Urinary bladder (tissue), 4 donors: ENCODE measurements around the gene ACSF3. TPM values are rescaled to one million over a fixed set of nuclear protein-coding genes. Genes with fewer than 3 reads are reported as not detected.
"Not testable (repeated sequence)": the region's sequence is repeated elsewhere in the genome, so short reads cannot be mapped to it uniquely, and the experiment has no call there.

Source experiments
- DNase-seq: peaks from one replicate; pipeline ENCODE4 v3.0.0-alpha.2; 2015; ENCODE audit errors: extremely low spot score
- H3K27ac ChIP-seq: one replicate; pipeline ENCODE4 v1.5.1; 2013; ENCODE audit warnings: low read depth, mild to moderate bottlenecking, moderate library complexity
- H3K36me3 ChIP-seq: one replicate; pipeline ENCODE4 v1.6.1; 2013; ENCODE audit warnings: mild to moderate bottlenecking, moderate library complexity; ENCODE audit not compliant: insufficient read depth
- H3K4me1 ChIP-seq: one replicate; pipeline ENCODE4 v1.6.1; 2013; ENCODE audit warnings: mild to moderate bottlenecking, moderate library complexity; ENCODE audit not compliant: insufficient read depth
- H3K4me3 ChIP-seq: one replicate; pipeline ENCODE4 v1.5.1; 2013; ENCODE audit warnings: low read depth, low read length
- WGBS: extraction: QIAGEN DNeasy Blood & Tissue Kit; methylation state at CpG from one replicate; pipeline ENCODE4 v1.1.7; 2013; 5-methylcytosine and 5-hydroxymethylcytosine counted together
- polyA plus RNA-seq: library from polyadenylated mRNA; stranded (reverse); fragments of 200-250 nt; gene quantifications from one replicate; pipeline ENCODE4 v1.2.3, GENCODE V29; 2013
- total RNA-seq: library from RNA; depleted of rRNA; stranded (reverse); fragments of >200 nt; gene quantifications from one replicate; pipeline ENCODE4 v1.2.3, GENCODE V29; 2014
- donor health status: healthy with polysubstance abuse.
- donor health status: healthy.

ACSF3 gene
- total and polyA plus RNA-seq, 2 donors: 19.1 to 19.7 TPM

DNA sequence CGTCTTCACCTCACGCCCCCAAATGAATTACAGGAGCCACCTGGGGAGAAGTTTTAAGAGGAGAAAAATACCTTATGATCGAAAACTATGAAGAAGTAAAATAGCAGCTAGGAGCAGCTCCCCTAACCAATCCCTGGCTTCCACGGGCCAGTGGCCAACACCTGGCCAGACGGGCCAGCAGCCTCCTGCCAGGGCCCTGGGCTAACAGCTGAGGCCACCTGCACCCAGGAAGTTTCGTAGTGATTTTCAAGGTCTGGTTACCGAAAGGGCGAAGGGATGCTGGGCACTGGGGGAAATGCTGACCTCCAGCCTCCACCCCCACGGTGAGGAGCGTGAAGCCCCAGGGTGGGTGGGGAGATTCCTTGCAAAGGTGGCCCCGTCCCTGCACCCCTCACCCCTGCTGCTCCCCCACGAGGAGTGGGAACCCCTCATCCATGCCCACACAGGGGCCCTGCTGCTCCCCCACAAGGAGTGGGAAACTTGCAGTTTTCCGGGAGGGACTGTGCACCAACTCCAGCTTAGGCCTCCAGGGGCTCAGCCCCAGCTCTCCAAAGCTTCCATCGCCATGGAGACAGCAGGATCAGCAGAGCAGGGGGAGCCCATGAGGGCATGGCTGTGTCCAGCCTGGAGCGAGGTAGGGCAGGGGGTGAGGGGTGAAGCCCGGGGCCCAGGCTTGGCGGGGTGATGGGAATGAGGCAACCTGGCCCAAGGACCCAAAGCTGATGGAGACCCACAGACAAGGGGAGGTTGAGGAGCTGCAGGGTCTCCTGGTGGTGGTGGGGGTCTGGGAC, 31.9 kb upstream of the ACSF3 start:
- Histone ChIP-seq H3K36me3 (no peaks in the 10 kb centered on the region), H3K4me3 (no peak overlapping the region), H3K27ac (no peak overlapping the region), H3K4me1 (no peaks in the 10 kb centered on the region)
- WGBS: 62% methylated on average over 17 of the region's 17 CpGs
- DNase-seq: no peak

DNA sequence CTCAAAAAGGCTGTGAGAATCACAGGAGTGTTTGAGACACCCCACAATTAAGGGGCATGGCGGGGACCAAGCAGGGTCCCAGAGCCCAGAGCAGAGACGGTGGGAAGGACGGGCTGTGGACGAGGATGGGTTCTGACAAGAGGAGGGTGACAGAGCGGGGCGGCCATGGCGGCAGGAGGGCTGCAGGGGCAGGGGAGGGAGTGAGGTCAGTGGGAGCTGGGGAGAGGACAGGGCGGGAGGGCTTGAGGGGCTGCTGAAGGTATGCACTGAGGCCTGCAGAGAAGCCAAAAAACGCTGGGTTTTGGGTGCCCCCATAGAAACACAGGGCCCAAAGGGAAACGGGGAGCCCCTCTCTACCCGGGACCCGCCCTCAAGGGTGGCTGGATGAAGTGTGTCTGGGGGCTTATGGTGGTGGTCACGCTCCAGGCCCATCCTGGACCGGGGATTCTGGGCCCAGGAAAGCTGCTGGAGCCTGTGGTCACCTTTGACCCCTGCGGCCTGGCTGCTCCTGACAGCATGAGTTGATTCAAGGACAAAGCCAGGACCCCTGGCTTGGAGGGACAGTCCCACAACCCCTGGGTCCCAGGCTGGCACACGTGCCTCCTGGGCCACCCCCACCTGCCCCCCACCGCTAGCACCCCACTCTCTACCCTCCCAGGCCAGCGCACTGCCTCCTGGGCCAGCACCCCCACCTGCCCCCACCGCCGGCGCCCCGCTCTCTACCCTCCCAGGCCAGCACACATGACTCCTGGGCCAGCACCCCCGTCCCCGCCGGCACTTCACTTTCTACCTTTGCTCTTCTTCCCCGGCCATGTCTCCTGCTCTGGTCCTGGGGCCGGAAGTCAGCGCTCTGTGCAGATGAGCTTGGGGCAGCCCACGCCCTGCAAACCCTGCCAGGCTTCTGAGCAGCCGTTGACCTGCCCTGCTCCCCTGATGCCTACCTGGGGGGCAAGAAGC, 31.0 kb upstream of the ACSF3 start:
- Histone ChIP-seq H3K4me1 (no peaks in the 10 kb centered on the region), H3K36me3 (no peaks in the 10 kb centered on the region), H3K27ac (no peak overlapping the region), H3K4me3 (no peak overlapping the region)
- DNase-seq: no peak
- 88% methylated on average over 30 of the region's 30 CpGs for WGBS

DNA sequence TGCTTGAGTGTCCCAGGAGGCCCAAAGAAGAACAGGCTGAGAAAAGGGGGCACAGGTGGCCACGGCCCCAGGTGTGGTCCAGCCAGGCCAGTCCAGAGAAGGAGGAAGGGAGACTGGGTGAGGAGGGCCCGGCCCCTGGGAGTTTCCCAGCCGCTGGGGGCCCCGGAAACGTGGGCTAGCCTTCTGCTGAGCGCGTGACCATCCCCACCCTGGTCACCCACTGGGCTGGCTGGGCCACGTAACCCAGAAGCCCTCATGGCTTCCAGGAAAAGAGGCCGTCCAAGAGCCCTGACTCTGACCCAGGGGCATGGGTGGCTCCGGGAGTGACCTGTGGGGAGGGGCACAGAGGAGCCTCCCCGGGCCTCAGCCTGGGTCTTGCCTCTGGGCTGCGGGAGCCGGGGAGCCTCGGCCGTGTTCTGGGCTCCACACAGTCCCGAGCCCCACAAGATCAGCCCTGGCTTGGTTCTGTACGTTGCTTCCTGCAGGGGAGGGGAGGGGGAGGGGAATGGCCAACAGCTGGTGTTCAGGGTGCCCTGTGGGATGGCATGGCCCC, 29.8 kb upstream of the ACSF3 start:
- no peak for DNase-seq
- WGBS: 80% methylated on average over 17 of the region's 17 CpGs
- Histone ChIP-seq H3K4me3 (no peak overlapping the region), H3K36me3 (no peaks in the 10 kb centered on the region), H3K4me1 (no peaks in the 10 kb centered on the region), H3K27ac (no peak overlapping the region)

DNA sequence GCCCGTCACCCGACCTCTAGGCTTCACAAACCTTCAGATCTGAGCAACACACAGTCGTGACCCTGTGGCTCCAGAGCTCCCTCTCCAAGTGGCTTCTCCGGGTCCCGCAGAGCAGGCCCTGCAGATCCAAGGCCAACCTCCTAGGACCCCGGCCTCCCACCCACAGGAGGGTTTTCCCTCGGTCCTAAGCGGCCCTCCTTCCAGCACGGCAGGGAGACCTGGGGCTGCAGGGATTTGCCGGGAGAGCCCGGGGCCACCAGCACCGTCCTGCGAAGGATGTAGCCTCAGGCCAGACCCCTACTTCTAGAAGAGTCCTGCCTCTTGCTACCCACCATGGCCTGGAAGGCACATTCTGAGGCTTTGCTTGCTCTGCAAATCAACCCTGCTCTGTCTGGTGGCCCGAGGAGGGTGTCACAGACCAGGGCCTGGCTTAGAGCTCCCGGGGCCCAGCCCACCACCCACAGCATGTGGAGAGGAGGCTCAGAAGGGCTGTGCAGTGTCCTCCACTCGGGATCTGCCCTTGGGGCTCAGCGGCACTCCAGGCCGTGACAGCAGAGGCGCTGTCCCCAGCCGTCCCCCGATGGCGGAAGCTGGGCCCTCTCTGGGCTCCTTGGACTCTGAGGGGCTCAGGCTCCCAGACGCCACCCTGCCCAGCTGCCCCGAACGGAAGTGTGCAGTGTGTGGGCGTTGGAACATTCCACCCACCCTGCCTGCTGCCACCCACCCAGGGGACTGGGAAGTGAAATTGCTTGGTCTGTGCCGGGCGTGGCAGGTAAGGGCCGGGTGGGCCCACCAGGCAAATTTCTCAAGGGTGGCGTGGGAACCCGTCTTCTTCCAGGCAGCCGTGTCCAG, 28.8 kb upstream of the ACSF3 start:
- DNase-seq: no peak
- Histone ChIP-seq H3K4me1 (no peaks in the 10 kb centered on the region), H3K36me3 (no peaks in the 10 kb centered on the region), H3K27ac (no peak overlapping the region), H3K4me3 (no peak overlapping the region)
- WGBS: 82% methylated on average over 32 of the region's 32 CpGs

DNA sequence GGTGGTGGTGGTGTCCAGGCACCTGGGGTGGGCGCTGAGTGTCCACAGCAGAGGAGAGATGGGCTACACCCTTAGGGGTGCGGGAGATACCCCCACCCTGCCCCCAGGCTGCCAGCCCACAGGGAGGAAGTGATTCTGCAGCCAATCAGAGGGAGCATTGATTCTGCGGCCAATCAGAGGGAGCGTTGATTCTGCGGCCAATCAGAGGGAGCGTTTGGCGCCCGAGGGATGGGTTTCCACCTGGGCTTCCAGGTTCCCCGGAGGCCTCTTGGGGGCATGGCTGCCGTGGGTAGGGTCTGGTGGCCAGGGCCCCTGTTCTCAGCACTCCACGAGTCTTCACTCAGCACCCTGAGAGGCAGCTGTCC, 28.2 kb upstream of the ACSF3 start:
- DNase-seq: no peak
- Histone ChIP-seq H3K27ac (no peak overlapping the region), H3K36me3 (no peaks in the 10 kb centered on the region), H3K4me1 (no peaks in the 10 kb centered on the region), H3K4me3 (no peak overlapping the region)
- WGBS: 83% methylated on average over 11 of the region's 11 CpGs

DNA sequence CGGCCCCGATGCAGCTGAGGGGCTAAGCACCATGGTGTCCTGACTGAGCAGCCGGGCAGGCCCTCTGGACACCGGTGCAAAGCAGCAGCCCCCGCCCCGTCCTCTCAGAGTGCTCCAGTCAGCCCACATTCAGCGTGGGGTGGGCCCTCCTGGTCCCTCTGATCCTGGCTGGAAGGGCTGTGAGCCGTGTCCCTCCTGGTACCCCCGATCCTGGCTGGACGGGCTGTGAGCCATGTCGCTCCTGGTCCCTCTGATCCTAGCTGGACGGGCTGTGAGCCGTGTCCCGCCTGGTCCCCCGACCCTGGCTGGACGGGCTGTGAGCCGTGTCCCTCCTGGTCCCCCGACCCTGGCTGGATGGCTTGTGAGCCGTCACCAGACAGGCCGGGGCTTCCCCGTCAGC, 26.9 kb upstream of the ACSF3 start:
- DNase-seq: no peak
- Histone ChIP-seq H3K4me3 (no peak overlapping the region), H3K4me1 (no peaks in the 10 kb centered on the region), H3K27ac (no peak overlapping the region), H3K36me3 (no peaks in the 10 kb centered on the region)
- WGBS: 54% methylated on average over 21 of the region's 21 CpGs

DNA sequence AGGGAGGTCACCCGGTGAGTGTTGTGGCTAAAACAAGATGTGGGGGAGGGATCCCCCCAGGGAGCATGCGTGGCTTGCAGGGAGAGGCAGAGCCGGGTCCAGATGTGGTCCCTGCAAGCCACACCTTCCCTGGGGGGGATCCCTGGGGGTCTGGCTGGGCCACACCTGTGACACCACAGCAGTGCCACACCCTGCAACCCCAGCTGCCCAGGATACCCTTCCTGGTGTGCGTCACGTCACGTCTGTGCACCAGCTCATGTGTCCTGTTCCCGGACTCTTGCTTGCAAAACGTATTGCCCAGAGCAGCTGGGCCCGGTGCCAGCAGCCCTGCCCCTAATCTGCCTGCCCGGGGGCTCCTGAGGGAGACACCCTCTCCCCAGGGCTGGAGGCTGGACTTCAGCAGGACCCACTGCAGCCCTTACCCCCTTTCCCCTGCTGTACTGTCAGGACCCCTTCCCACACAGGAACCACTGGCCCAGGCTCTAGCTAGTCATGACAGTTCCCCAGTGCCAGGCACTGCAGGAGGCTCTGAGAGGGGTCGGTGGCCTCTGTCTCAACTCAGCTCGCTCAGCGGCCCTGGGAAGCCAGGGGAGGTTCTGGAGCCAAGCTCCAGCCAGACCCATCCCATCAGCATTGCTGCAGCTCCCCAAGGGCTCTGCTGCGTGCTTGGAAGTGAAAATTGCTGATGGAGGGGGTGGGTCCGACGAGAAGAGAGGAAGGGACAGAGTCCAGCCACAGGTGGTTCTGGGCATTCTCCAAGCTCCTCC, 25.8 kb upstream of the ACSF3 start:
- no peaks in the 10 kb centered on the region for H3K4me1 ChIP-seq
- H3K36me3 ChIP-seq: no peaks in the 10 kb centered on the region
- no peak overlapping the region for H3K4me3 ChIP-seq
- no peak overlapping the region for H3K27ac ChIP-seq
- DNase-seq: no peak
- 33% methylated on average over 16 of the region's 16 CpGs for WGBS

DNA sequence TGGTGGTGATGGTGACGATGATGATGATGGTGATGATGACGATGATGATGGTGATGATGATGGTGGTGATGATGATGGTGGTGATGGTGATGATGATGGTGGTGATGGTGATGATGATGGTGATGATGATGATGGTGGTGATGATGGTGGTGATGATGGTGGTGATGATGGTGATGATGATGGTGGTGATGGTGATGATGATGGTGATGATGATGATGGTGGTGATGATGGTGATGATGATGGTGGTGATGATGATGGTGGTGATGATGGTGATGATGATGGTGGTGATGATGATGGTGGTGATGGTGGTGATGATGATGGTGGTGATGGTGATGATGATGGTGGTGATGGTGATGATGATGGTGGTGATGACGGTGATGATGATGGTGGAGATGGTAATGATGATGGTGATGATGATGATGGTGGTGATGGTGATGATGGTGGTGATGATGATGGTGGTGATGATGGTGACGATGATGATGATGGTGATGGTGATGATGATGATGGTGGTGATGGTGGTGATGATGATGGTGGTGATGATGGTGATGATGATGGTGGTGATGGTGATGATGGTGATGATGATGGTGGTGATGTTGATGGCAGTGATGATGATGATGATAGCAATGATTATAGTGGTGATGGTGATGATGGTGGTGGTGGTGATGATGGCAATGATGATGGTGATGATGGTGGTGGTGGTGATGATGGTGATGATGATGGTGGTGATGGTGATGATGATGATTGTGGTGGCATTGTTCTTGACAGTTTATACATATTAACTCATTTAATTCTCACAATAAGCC, 24.6 kb upstream of the ACSF3 start:
- over 99% methylated on average over 4 of the region's 4 CpGs for WGBS
- not testable (repeated sequence) for H3K27ac ChIP-seq, H3K4me3 ChIP-seq, H3K36me3 ChIP-seq, DNase-seq, H3K4me1 ChIP-seq

DNA sequence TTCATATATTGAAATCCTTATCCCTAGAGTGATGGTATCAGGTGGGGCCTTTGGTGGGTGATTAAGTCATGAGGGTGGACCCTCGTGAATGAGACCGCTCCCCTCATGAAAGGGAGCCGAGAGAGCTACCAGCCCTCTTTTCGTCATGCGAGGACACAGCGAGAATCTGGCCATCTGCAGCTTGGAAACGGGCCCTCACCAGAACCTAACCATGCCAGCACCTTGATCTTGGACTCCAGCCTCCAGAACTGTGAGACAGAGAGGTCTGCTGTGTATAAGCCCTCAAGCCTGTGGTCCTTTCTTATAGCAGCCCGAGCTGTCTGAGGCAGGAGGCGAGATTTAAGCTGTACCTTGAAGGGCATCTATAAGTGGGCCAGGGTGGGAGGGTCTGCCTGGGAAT, 23.7 kb upstream of the ACSF3 start:
- Histone ChIP-seq H3K27ac (no peak overlapping the region), H3K36me3 (no peaks in the 10 kb centered on the region), H3K4me1 (no peaks in the 10 kb centered on the region), H3K4me3 (no peak overlapping the region)
- WGBS: 91% methylated on average over 9 of the region's 9 CpGs
- DNase-seq: no peak

DNA sequence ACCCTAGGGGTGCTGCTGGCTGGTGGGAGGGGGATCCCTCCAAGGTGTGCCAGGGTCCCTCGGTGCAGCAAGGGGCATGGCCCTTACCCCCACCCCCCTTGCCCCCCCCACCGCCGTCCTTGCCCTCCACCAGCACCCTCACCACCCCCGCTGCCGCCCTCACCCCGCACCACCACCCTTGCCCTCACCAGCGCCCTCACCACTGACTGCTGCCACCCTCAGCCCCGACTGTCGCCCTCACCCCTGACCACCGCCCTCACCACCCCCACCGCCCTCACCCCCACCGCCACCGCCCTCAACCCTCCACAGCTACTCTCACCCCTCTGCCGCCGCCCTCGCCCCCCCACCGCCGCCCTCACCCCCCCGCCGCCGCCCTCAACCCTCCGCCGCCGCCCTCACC, 23.1 kb upstream of the ACSF3 start:
- H3K4me3 ChIP-seq: no peak overlapping the region
- DNase-seq: no peak
- no peaks in the 10 kb centered on the region for H3K36me3 ChIP-seq
- WGBS: 89% methylated on average over 24 of the region's 24 CpGs
- no peak overlapping the region for H3K27ac ChIP-seq
- H3K4me1 ChIP-seq: no peaks in the 10 kb centered on the region

DNA sequence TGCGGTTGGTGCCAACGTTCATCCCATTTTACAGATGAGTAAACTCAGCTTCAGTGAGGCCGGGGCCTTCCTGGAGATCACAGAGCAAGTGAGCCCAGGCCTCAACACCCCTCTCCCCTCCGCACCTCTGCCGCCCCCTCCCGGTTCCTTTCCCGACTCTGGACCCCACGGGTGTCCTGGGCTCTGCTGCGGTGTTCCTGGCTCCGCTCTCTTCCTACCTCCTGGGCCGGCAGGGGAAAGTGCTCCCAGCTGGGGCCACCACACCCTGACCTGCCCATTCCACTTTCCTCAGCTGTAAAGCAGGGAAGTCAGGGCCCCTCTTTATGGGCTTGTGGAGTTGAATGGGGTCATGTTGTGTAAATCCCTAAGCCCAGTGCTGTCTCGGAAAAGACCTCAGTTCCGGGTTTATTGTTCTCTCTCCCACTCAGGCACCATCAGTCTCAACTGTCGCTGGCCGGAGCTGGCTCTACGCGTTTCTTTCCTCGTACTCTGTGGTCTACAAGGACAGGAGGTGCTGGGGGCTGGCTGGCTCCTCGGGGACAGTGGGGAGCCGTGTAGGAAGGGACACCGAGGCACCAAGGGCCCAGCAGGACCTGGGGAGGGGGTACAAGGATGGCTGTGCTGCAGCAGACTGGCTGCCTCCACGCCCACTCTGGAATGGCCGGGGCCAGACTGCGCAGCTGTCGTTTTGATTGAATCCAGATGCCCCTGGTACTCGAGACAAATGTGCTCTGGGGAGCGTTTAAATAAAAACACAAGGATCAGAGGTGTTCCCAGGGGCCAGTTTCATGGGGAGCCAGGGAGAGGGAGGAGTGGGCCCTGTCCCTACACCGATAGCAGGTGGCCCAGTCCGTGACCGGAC, 21.7 kb upstream of the ACSF3 start:
- 31% methylated on average over 30 of the region's 30 CpGs for WGBS
- Histone ChIP-seq H3K36me3 (no peaks in the 10 kb centered on the region), H3K4me3 (no peak overlapping the region), H3K27ac (no peak overlapping the region), H3K4me1 (no peaks in the 10 kb centered on the region)
- peak; percentile 58 for DNase-seq
